Right renal cortex interstitium (tissue), 3 donors: ENCODE measurements around the gene REEP2. TPM values are rescaled to one million over a fixed set of nuclear protein-coding genes. Genes with fewer than 3 reads are reported as not detected.

Source experiments
- DNase-seq, 3 donors: peaks; one replicate each; pipeline ENCODE4 v3.0.0-alpha.2; 2013; ENCODE audit warnings: low read depth in 3 of 3, low spot score in 2 of 3
- polyA plus RNA-seq, 3 donors: library from polyadenylated mRNA; unstranded; fragments of 120-200 nt; gene quantifications; one replicate each; pipeline ENCODE4 v1.2.1, GENCODE V29; 2013; ENCODE audit not compliant: insufficient read length in 3 of 3

REEP2 gene
- polyA plus RNA-seq, 3 donors, result 7.2 to 10.9 (median 8.2) TPM

DNA sequence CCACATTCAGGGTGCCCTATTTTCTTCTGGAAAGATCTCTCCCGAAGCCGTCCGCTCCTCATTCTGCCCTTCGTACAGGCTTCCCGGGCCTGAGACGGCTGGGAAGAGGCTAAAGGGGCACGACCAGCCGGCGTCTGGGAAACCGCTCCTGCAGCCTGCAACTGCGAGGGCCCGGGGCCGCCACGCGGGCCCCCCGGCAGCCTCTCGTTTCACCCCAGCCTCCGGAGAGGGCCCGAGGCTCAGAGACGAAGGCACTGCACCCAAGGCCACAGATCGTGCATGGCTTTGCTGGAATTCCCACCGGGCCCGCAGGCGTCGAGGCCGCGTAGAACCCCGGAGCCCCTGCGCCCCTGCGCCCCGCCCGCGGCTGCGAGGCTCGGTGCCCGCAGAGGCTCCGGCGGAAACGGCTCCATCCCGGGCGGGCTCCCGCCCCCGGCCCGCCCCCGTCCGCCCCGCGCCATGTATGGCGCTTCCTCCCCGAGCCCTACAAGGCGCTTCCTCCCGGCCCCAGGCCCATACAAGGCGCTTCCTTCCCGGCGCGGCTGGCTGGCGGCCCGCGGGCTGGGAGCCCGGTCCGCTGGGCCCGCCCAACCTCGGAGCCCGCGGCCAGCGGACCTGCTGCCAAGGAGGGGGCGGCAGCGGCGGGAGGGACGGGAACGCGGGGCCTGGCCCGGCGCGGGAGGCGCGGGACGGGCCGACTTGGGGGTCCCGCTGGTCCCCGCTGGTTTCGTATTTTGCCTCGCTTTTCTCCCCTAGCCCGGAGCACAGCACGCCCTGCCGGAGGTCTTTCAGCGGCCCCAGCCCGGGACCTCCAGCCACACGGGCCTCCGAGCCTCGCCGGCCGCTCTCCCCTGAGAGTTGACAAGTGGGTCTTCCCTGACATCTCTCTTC lies 53.1 kb downstream of the REEP2 start:
- peak in 2 of 3 donors; percentile 45 to 74 for DNase-seq

DNA sequence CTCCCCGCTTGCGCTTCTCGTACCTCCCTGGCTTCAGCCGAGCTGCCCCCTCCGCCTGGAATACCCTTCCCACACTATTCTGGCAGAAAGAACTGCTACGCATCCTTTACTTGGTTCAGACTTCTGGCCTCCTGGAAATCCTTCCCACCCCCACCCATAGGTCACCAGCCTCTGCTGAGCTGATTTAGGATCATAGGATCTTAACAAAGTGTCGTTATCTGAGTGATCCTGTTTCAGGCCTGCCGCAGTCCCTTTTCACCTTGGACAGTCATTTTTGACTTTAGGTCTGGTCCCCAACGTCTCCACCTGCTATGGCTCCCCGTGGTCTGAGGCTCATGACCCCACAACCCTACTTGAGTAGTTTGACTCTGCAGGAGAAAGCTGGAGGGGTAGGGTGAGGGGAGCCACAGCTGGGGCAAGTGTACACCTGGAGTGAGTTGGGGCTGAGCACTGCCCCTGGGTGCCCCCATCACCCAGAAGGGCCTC lies 53.7 kb downstream of the REEP2 start:
- DNase-seq, result no peak

DNA sequence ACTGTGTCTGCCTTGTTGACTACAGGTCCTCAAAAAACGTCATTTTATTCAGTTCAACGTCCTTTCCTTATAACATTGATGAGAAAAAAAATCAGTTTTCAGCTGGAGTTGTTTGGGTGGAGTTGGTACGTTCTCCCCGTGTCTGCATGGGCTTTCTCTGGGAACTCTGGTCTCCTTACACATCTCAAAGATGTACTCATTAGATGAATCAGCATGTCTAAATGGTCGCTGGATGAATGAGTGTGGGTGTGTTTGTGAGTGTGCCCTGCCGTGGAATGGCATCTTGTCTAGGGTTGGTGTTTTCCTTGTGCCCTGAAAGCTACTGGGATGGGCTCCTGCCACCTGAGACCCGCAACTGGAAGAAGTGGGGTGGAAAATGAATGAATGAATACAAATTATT lies 56.5 kb downstream of the REEP2 start:
- no peak for DNase-seq

Other genes starting within 250 kb of the REEP2 start
- gene CDC23, start 225.7 kb upstream of the REEP2 start, polyA plus RNA-seq, result 10 to 100 TPM; 62.1 to 67.3 (median 65.4) TPM
- 1 to 10 TPM; 2.3 to 3.8 (median 3.6) TPM for gene GFRA3, start 164.4 kb upstream of the REEP2 start, polyA plus RNA-seq
- gene CDC25C, start 107.3 kb upstream of the REEP2 start, polyA plus RNA-seq, result 1 to 10 TPM; 6.8 to 8.4 (median 7.8) TPM
- 10 to 100 TPM; 29.3 to 31.1 (median 29.7) TPM for gene FAM53C, start 100.8 kb upstream of the REEP2 start, polyA plus RNA-seq
- 100 to 1,000 TPM in 1 of 3 donors, 10 to 100 TPM in 2; 96.6 to 102 (median 98.6) TPM for gene KDM3B, start 86.4 kb upstream of the REEP2 start, polyA plus RNA-seq
- gene EGR1, start 26.4 kb downstream of the REEP2 start, polyA plus RNA-seq, result 100 to 1,000 TPM; 101 to 410 (median 155) TPM
- 10 to 100 TPM; 75.5 to 82.8 (median 79.5) TPM for gene ETF1, start 104.2 kb downstream of the REEP2 start, polyA plus RNA-seq
- gene HSPA9, start 136.3 kb downstream of the REEP2 start, polyA plus RNA-seq, result 100 to 1,000 TPM; 345 to 376 (median 350) TPM